GM12892 (cell line): Measurements from ENCODE around the gene VWA3A.

Experiments used
- DNase-seq: peaks from one replicate; pipeline ENCODE4 v3.0.0; 2011; ENCODE audit not compliant: insufficient read length
- FAIRE-seq: peaks from 2 replicates; lab custom pipeline; 2011; peaks lifted over from hg19 to GRCh38; lab: Jason Lieb, UNC
- POLR2A ChIP-seq: IDR thresholded peaks from 2 replicates; pipeline ENCODE4 v1.6.1; 2011; ENCODE audit warnings: low read depth, low read length, control low read depth
- POLR2AphosphoS5 ChIP-seq: IDR thresholded peaks from 2 replicates; pipeline ENCODE4 v1.6.1; 2011; ENCODE audit warnings: low read depth, low read length, control low read depth
- TAF1 ChIP-seq: IDR thresholded peaks from 2 replicates; pipeline ENCODE4 v1.6.1; 2011; ENCODE audit warnings: low read depth, mild to moderate bottlenecking, control low read depth, low read length, borderline replicate concordance

Gene VWA3A

GRCh38 chr16:22202261-22202637 is 109.9 kb downstream of the VWA3A start:
- FAIRE-seq (no peak), DNase-seq (no peak)
- TF ChIP-seq POLR2AphosphoS5 (no peak), TAF1 (no peak), POLR2A (no peak)

- no peak for FAIRE-seq
- DNase-seq, result no peak
- TF ChIP-seq POLR2A (no peak), TAF1 (no peak), POLR2AphosphoS5 (no peak)
Observed at GRCh38 chr16:22203091-22203490, 110.8 kb downstream of the VWA3A start.

GRCh38 chr16:22204091-22204655 is 111.8 kb downstream of the VWA3A start:
- no peak for DNase-seq
- TF ChIP-seq POLR2AphosphoS5, result no peak
- TF ChIP-seq TAF1, result no peak
- no peak for TF ChIP-seq POLR2A
- no peak for FAIRE-seq

GRCh38 chr16:22205577-22206012 is 113.3 kb downstream of the VWA3A start:
- TF ChIP-seq POLR2A, result no peak
- TF ChIP-seq TAF1, result no peak
- TF ChIP-seq POLR2AphosphoS5, result no peak
- no peak for DNase-seq
- no peak for FAIRE-seq

- TF ChIP-seq POLR2AphosphoS5 (peak; percentile 69), TAF1 (no peak), POLR2A (peak; percentile 51; the same call in 1 of the 2 replicates)
- DNase-seq, result peak; percentile 90
- FAIRE-seq, result peak; percentile 92
Observed at GRCh38 chr16:22206013-22206841, 113.9 kb downstream of the VWA3A start, which contains the start of gene EEF2K. Gene EEF2K, plus strand, starts transcription at chr16:22206278. Its CDS starts 19,452 bp downstream, at chr16:22225730.
